ENCODE results near the gene NUP133. TPM values are rescaled to one million over a fixed set of nuclear protein-coding genes. Genes with fewer than 3 reads are reported as not detected.

The NUP133 gene
- total RNA-seq: 10 to 100 TPM; 42.1 to 52.1 TPM

DNA sequence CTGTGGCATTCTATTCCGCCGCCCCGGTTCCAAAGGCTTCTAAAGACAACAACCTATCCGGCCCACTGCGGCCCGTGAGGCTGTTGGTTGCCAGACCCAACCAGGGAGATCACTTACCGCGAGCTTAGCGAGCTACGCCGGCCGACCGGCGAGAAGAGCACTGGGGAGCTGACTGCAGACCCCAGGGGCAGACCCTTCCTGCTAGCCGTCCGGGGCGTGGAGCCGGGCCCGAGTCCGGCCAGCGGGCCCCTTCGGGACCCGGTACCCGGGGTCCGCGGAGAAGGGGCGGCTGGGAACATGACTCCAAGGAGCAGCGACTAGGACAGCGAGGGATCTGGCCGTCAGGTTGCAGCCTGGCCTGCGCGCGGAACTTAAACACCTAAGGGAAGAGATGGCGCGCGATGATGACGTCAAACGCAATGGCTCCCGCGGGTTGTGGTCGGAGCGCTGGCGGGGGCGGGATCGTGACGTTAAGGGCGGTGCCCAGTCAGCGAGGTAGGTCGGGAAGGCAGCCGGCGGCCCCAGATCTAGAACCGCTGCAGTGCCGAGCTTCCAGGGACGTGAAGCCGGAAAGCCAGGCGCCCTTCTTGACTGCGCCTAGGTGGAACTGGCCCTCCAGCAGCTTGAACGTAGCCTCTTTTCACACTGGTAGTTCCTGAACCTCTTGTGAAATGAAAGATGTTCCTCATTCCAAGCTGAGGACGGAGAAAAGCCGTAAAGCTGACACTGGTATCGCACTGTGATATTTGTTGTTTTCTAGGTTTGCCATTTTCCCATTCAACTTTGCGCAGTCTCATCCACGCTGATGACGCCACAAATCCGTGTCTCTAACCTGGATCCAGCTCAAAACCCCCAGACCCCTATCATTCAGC lies at the start of gene NUP133:
TSS of gene NUP133 (minus strand) at position 391 of the 872 bp plus-strand sequence. CDS start at position 299, 92 bp downstream.
- ATAC-seq (replicated peaks): peak; percentile 97
- H3K27ac Mint-ChIP-seq: peak within 1 kb of the TSS; percentile 87
- no peaks in the 10 kb centered on the region for H3K27me3 Mint-ChIP-seq
- H3K4me3 Mint-ChIP-seq: peak within 1 kb of the TSS; percentile 83
- peaks cover 23% of the 10 kb centered on the region for H3K36me3 Mint-ChIP-seq (ENCODE audit: low read depth)
- H3K4me1 Mint-ChIP-seq: peaks cover 12% of the 10 kb centered on the region
- H3K9me3 Mint-ChIP-seq: no peaks in the 10 kb centered on the region

DNA sequence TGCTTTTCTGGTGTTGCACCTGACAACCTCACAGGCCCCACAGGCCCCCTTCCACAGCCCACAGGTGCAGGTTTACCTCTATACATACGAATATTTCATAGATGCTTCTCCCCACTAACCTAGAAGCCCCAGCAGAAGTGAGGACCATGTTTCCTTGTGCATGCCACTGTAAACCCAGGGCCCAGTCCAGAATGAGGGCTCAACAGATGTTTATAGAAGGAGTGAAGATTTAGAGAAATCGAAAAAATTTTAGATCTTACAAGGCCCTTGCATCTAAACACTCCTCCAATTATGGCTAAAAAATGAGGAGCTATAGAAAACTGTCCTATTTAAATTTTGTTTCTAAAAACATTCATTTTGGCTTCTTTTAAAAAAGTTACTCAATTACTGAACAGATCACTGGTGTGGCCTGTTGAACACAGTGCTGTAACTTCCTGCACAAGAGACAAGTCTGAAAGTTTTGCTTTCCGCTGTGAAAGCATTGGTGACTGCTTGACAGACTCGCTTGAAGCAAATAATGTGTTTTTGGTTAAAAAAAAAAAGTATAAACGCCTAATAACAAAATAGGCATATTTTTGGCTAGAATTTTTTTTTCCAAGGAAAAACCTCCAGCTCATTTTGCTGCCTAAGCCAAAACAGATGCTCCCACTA lies 49.2 kb upstream of the NUP133 start:
- Mint-ChIP-seq H3K4me1 (peaks cover 31% of the 10 kb centered on the region), H3K36me3 (ENCODE audit: low read depth) (peaks cover 10% of the 10 kb centered on the region), H3K9me3 (no peaks in the 10 kb centered on the region), H3K4me3 (peak overlapping the region; percentile 74), H3K27me3 (no peaks in the 10 kb centered on the region), H3K27ac (peak overlapping the region; percentile 41)
- no peak for ATAC-seq (replicated peaks)

DNA sequence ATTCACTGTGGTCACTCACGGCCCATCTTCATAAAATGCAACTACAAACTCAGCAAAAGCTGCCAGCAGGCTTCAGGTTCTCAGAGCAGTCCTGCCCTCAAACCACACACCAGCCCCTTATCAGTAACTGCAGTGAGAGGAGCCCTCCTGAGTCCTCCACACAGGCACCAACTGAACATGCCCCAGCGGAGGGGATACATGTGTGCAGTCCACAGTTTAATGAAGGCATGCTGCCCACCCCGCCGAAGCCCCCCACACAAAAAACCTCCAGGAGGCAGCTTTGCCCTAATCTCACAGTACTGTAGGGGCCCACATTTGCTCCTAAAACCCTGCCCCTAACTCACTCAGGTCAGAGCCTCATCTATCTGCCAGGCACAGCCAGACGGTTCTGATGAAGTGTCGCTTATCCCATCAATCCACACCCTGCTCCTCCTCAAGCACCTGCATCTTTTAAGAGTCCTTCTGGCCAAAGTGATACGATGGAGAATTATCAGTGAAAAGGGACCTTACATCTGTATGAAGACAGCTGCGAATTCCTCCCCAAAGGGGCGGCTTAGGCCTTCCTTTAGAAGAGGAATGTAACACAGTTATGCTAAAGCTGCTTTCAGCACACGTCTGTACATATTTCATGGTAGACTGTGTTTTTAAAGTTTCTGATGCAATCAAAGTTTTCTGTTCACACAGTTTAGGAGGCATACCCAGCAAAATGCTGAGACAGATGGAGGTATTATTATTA lies 46.9 kb upstream of the NUP133 start:
- Mint-ChIP-seq H3K27ac (peak overlapping the region; percentile 57), H3K4me3 (peak overlapping the region; percentile 29), H3K4me1 (peaks cover 37% of the 10 kb centered on the region), H3K9me3 (no peaks in the 10 kb centered on the region), H3K36me3 (ENCODE audit: low read depth) (peaks cover 10% of the 10 kb centered on the region), H3K27me3 (no peaks in the 10 kb centered on the region)
- ATAC-seq (replicated peaks): no peak

DNA sequence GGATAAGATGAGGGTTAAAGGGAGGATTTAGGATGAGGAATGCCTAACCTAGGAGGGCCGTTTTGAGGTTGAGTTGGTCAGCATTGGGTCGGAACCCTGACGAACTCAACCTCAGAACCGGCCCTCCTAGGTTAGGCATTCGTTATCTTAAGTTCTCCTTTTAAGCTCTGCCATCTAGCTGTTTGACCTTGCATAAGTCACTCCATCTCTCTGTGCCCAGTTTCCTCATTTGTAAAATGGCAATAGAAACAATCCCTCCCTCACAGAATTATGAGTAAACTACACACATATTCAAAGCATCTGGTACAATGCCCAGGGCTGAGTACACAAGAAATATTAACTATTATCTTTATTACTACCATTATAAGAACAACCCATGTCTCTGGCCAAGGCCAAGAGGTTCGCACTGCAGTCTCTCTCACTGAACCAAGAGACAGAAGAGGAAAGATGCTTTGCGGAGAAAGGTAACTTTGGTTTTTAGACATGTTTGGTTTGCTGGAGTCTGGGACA lies 45.5 kb upstream of the NUP133 start:
- ATAC-seq (replicated peaks): no peak
- no peaks in the 10 kb centered on the region for H3K27me3 Mint-ChIP-seq
- H3K36me3 Mint-ChIP-seq (ENCODE audit: low read depth): peaks cover 15% of the 10 kb centered on the region
- no peak overlapping the region for H3K4me3 Mint-ChIP-seq
- peaks cover 27% of the 10 kb centered on the region for H3K4me1 Mint-ChIP-seq
- no peaks in the 10 kb centered on the region for H3K9me3 Mint-ChIP-seq
- H3K27ac Mint-ChIP-seq: peak overlapping the region; percentile 49

DNA sequence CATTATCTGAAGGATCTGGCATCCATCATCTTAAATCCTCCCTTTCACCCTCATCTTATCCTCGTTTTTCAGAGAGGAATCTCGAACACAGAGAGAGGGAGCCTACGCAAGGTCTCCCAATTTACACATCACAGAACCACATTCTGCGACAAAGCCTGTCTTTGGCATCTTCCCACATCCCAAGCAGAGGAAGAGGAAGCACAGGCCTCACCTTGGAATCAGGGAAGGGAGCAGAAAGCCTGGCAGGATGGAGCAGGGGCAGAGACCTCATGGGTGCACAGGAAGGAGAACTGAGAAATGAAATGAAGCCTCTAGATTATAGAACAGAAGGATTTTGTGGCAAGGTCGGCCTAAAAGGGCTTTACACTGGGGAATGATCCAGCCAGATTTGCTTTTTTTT lies 44.6 kb upstream of the NUP133 start:
- H3K27ac Mint-ChIP-seq: peak overlapping the region; percentile 49
- no peak overlapping the region for H3K4me3 Mint-ChIP-seq
- peaks cover 22% of the 10 kb centered on the region for H3K36me3 Mint-ChIP-seq (ENCODE audit: low read depth)
- H3K4me1 Mint-ChIP-seq: peaks cover 27% of the 10 kb centered on the region
- H3K9me3 Mint-ChIP-seq: no peaks in the 10 kb centered on the region
- ATAC-seq (replicated peaks): no peak
- H3K27me3 Mint-ChIP-seq: no peaks in the 10 kb centered on the region

DNA sequence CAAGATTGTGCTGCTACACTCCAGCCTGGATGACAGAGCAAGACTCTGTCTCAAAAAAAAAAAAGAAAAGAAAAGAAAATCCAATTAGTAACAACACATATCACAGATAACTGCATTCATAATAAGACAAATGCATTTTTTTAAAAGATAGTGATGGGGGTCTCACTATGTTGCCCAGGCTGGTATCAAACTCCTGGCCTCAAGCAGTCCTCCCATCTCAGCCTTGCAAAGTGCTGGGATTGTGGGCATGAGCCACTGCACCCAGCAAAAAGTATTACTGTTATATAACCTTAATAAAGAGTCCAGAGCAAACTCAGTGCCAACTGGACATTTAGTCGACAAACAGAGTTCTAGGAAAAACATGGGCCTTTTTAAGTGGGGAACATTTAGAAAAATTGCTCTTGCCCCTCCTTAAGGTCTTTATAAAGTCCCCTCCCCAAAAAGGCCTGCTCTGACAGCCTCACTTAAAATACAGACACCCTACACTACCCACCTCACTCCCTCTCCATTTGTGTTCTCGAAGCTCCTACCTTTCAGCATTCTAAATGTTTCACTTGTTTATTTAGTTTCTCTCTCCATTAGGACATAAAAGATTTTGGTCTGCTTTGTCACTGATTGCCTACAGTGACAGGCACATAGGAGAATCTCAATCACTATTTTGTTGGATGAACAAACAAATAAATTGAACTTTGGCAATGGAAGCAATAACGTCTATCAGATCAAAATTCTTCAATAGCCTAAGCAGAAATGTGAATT lies 42.8 kb upstream of the NUP133 start:
- Mint-ChIP-seq H3K36me3 (ENCODE audit: low read depth) (peaks cover 24% of the 10 kb centered on the region), H3K4me1 (peaks cover 16% of the 10 kb centered on the region), H3K4me3 (no peak overlapping the region), H3K27me3 (no peaks in the 10 kb centered on the region), H3K27ac (peak overlapping the region; percentile 42), H3K9me3 (no peaks in the 10 kb centered on the region)
- ATAC-seq (replicated peaks): no peak

DNA sequence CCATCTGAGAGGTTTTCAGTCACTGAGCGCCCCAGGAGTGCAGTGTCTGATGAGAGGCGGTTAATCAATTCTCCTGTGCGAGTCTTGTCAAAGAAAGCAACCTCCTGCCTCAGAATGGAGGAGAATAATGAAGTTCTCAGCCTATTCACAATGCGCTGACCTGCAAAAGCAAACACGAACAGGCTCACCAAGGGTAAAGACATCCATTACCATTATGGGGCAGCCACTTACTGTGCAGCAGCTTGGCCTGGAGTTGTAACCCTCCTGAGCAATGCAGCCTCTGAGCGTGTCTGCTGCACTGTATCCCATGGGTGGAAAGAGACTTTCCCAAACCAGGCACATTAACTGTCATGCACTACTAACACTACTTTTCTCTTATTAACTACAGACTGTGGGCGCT lies 39.4 kb upstream of the NUP133 start:
- Mint-ChIP-seq H3K4me3 (no peak overlapping the region), H3K27me3 (no peaks in the 10 kb centered on the region), H3K27ac (no peak overlapping the region), H3K4me1 (peaks cover 12% of the 10 kb centered on the region), H3K36me3 (ENCODE audit: low read depth) (peaks cover 57% of the 10 kb centered on the region), H3K9me3 (no peaks in the 10 kb centered on the region)
- ATAC-seq (replicated peaks): no peak

DNA sequence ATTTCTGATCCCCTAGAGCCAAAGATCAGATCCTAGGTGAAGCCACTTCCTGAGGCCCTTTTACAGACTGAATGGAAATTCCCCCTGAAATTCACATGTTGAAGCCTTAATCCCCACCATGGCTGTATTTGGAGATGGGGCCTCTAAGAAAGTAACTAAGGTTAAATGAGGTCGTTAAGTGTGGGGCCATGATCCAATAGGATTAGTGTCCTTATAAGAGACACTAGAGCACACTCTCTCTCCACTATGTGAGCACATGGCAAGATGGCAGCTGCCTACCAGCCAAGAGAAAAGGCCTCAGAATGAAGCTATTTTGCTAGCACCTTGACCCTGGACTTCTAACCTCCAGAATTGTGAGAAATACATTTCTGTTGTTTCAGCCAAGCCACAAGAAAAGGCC lies 36.4 kb upstream of the NUP133 start:
- Mint-ChIP-seq H3K27me3 (no peaks in the 10 kb centered on the region), H3K27ac (peak overlapping the region; percentile 51), H3K4me3 (no peak overlapping the region), H3K36me3 (ENCODE audit: low read depth) (peaks cover 83% of the 10 kb centered on the region), H3K9me3 (no peaks in the 10 kb centered on the region), H3K4me1 (peaks cover 13% of the 10 kb centered on the region)
- ATAC-seq (replicated peaks): peak; percentile 7

DNA sequence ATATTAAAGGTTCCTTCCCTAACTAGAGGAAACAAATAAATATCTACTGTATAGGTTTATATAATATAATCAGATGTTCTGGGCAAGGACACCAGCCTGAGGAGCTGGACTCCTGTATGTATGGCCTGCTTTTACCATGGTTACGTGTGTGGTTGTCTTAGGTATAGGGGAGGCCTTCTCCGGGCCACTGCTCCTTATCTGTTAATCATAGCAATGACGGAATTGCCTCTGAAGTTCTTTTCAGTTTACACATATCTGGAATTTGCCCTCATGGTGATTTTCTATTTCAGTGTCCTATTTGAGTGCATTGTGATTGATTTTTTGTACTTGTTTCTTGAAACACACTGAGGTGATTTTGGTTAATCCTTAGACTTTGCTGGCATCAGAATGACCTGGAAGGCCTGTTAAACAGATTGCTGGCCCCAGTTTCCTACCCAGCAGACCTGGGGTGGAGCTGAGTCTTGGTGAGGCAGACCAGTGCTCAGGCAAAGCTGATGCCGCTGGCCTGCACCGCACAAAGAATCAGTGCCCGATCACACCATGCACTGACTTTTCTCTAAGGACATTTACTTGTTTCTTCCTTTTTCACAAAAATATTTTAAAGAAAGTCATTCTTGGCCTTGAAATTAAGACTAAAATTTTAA lies 31.8 kb upstream of the NUP133 start:
- no peak for ATAC-seq (replicated peaks)
- Mint-ChIP-seq H3K9me3 (no peaks in the 10 kb centered on the region), H3K27me3 (no peaks in the 10 kb centered on the region), H3K27ac (peak overlapping the region; percentile 56), H3K4me1 (peaks cover 13% of the 10 kb centered on the region), H3K4me3 (no peak overlapping the region), H3K36me3 (ENCODE audit: low read depth) (peaks cover 94% of the 10 kb centered on the region)

DNA sequence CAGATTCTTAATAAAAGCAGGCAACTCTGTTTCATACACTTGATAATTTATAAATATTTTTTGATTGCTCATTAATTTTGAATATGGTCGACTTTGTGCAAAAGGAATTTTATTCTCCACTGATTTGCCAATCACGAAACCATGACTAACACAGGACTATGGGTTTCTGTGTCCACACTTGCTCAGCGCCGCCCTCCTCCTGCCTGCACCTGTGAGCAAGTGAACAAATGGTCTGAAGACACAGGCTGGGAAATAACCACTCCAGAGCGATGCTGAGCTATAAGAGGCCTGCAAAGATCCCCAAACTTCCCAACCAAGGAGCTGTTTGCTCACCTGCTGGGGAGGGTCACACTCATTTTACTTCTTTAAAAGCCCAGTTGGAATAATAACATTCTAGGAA lies 30.8 kb upstream of the NUP133 start:
- Mint-ChIP-seq H3K27me3 (no peaks in the 10 kb centered on the region), H3K9me3 (no peaks in the 10 kb centered on the region), H3K4me1 (peaks cover 14% of the 10 kb centered on the region), H3K27ac (peak overlapping the region; percentile 38), H3K4me3 (no peak overlapping the region), H3K36me3 (ENCODE audit: low read depth) (peaks cover 88% of the 10 kb centered on the region)
- no peak for ATAC-seq (replicated peaks)

DNA sequence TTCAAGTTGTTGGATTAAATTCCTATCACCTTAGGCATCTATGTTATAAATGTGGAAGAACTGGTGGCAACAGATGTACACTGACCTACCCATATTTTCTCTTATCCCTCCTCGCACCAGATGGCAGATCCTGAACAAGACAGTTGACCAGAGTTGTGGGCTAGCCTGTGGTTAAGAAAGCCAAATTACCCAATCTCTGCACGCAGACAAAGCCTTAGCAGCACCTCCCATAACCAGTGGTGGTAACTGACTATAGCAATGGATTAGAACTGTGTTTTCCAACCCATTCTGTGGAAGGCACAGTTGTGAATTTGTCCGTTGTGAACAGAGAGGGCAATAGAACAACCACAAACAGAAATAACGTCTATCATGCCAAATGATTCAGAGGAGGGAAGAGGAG lies 29.8 kb upstream of the NUP133 start:
- Mint-ChIP-seq H3K9me3 (no peaks in the 10 kb centered on the region), H3K27ac (peak overlapping the region; percentile 38), H3K4me3 (no peak overlapping the region), H3K36me3 (ENCODE audit: low read depth) (peaks cover 86% of the 10 kb centered on the region), H3K4me1 (peaks cover 13% of the 10 kb centered on the region), H3K27me3 (no peaks in the 10 kb centered on the region)
- no peak for ATAC-seq (replicated peaks)

DNA sequence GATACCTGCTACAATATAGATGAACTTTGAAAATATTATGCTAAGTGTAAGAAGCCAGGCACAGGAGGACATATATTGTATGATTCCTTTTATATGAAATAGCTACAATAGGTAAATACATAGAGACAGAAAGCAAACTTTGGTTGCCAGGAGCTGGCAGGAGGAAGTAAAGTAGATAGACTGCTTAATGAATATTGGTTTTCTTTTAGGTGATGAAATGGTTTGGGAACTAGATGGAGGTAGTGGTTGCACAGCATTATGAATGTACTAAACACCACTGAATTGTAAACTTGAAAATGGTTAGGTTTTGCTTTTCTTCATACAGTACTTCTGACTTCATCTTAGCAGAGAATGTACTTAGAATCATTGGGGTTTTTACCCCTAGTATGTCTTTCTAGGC lies 28.8 kb upstream of the NUP133 start:
- H3K27me3 Mint-ChIP-seq: no peaks in the 10 kb centered on the region
- H3K27ac Mint-ChIP-seq: peak overlapping the region; percentile 55
- H3K4me3 Mint-ChIP-seq: no peak overlapping the region
- peaks cover 6% of the 10 kb centered on the region for H3K4me1 Mint-ChIP-seq
- no peaks in the 10 kb centered on the region for H3K9me3 Mint-ChIP-seq
- H3K36me3 Mint-ChIP-seq (ENCODE audit: low read depth): peaks cover 84% of the 10 kb centered on the region
- no peak for ATAC-seq (replicated peaks)

DNA sequence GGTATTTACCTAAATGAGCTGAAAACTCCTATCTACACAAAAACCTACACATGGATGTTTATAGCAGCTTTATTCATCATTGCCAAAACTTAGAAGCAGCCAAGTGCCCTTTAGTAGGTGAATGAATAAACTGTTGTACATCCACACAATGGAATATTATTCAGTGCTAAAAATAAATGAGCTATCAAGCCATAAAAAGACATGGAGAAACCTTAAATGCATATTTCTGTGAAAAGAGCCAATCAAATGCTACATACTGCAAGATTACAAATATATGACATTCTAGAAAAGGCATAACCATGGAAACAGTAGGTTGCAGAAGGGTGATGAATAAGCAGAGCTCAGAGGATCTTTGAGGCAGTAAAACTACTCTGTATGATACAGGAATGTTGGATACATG lies 27.1 kb upstream of the NUP133 start:
- Mint-ChIP-seq H3K36me3 (ENCODE audit: low read depth) (peaks cover 85% of the 10 kb centered on the region), H3K27me3 (no peaks in the 10 kb centered on the region), H3K4me1 (peaks cover 4% of the 10 kb centered on the region), H3K9me3 (no peaks in the 10 kb centered on the region), H3K27ac (no peak overlapping the region), H3K4me3 (no peak overlapping the region)
- peak; percentile 14 for ATAC-seq (replicated peaks)

Data from activated T-helper 17 cell treated with anti-CD3 and anti-CD28 coated beads, Interleukin-2, amount 50 U/mL, for 72 hours (primary cell).